RPMI8226 (cell line): ENCODE data around the gene TSEN2.
"Not testable (repeated sequence)": the region's sequence is repeated elsewhere in the genome, so short reads cannot be mapped to it uniquely, and the experiment has no call there.

Experiments used
- DNase-seq: peaks from one replicate; pipeline ENCODE4 v3.0.0-alpha.2; 2015

Gene TSEN2

DNA sequence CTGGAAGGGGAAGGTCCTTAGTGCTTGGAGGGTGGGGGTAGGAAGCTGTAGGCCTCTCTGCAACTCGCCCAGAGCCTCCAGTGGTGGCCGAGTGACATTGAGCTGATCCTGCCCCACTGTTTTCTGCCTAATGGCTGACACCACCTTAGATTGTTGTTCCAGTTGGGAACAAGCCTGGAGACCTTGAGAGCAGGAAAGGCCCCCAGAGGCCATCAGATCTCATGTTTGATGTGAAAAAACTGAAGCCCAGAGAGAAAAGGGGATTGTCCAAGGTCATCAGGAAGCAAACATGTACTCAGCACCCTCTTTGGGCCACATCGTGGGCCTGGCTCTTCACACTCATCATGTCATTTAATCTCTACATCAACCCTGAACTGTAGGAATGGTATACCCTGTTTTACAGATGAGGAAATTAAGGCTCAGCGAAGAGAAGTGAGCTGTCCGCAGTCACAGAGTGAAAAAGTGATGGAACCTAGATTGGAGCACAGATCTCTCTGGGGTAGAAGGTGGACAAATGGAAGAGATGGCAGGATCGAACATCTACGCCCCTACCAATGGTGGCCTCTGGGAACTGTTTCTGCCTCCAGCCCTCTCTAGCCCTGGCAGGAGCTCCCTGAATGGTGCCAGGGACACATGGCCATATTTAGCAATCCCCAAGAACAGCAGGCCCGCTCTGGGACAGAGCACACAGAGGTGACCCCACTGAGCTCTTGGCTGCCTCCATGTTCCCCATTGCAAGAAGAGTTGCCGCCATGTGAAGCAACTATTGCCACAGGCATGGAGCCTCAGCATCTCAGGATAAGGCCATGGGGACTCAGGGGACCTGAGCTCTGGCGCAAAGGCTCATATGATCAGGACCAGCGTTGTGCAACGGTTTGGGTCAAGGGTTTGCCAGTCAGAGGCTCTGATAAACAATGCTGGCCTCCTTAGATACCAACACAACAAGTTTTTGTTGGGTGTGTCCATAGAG, 31.6 kb upstream of the TSEN2 start:
- DNase-seq = no peak

DNA sequence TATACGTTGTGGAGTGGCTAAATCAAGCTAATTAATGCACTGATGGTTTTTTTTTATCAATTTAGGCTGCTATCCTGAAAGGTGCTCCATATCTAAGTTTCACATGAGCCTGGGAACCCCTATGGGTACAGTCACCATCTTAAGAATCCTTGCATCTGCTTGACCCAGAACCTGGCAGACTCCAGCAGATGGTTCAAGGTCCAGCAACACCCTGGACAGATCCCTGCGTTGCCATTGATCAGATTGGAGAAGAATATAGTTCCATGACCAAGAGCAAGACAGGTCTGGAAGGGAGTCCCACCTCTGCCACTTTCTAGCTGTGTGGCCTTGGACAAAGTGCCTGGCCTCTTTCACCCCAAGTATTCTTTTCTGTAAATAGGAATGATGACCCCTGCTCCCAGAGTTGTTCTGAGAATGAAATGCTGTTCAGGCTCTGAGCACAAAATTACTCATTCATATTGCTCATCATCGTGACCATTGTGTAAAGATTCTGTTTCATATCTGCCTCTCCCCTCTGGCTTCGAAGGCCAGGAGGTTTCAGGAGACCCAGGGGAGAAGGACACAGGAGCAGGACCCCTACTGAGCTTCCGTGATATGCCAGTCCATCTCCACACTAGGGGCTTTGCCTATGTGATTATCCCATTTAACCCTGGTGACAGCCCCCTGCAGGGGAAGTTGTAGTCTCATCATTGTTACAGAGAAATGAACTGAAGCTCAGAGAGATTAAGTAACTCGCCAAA, 30.0 kb upstream of the TSEN2 start:
- DNase-seq = no peak

DNA sequence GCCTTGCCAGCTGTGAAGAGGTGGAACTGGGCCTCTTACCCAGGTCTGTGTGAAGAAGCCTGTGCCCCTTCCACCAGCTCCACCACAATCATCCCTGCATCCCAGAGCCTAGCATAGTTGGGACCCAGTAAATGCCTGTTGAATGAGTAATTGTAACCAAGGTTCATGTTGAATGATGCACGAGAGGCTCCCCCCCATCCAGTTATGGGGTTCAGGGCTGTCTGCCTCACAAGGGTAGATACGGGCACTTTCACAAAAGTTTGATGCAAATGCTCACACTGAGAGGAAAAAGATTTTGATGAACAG, 29.5 kb upstream of the TSEN2 start:
- no peak for DNase-seq

DNA sequence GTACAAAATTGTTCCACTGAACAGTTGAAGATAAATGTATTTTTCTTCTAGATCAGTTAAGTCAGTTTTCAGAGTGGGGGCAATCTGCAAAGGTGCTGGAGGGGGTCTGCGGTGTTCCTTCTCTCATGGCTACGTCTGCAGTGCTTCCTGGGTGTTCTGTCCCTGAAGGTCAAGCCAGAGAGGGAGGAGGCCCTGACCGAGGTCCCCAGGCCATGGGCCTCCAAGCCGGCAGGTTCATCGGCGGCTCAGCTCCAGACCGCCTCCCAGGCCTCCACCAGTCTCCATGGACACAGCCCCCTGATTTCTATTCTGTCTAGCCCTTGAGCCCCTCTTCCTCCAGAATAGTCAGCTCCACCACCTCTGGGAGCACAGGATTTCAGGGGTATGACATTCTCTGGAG, 28.5 kb upstream of the TSEN2 start:
- DNase-seq = no peak

DNA sequence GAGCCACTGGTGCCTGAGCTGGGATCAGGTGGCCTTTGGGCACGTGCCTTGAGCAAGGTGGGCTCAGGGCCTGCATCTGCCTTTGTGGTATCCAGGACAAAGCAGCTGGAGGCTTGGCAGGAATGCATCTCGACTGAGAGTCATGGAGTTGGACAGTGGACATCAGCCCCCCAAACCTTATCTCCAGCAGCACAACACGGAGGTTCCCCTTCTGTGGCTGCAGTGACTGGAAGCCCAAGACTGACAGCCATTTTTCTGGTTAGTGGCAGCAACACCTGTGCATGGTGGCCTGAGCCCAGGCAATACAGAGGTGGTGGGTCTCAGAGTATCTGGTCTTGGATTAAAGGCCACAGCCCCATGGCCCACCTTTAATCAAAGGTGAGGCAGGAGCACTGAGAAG, 27.8 kb upstream of the TSEN2 start:
- DNase-seq = no peak

DNA sequence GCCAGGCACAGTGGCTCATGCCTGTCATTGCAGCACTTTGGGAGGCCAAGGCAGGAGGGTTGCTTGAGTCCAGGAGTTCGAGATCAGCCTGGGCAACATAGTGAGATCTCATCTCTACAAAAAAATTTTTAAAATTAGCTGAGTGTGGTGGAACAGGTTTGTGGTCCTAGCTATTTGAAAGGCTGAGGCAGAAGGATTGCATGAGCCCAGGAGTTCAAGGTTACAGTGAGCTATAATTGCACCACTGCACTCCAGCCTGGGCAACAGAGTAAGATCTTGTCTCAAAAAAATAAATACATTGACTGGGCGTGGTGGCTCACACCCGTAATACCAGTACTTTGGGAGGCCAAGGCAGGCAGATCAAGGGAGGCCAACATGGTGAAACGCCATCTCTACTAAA, 26.9 kb upstream of the TSEN2 start:
- DNase-seq = not testable (repeated sequence)

DNA sequence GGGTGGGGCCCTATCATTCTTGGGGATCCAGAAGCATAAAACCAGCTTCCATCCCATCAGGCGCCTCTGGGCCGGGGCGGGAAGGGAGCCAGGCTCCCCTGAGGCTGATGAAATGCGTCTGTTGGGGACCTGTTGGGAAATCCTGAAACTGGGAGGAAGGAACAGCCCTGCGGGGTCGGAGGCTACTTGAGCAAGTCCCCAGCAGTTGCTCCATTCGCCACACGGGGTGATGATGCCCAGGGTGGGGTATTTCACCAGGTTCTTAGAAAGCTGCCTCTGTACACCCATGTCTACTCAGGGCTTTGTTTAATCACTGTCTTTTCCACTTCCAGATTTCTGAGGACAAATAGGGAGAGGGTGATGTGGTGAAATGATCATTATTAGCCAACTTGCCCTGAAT, 25.4 kb upstream of the TSEN2 start:
- no peak for DNase-seq

DNA sequence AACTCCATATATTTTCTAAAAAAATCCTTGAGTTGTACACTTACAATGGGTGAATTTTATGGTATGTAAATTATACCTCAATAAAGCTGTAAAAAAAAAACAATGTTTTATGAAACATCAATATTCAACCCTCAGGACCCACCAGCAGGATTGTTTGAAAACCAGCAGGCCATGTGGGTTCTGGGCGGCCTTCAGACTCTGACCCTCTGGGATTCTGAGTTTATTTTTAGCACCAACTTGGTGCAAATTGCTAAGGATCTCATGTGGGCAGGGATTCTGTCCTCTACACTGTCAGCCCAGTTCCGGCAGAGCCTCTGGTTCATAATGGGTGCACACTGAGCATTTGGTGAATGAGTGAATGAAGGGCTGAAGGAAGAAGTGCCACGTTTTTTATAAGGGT, 24.2 kb upstream of the TSEN2 start:
- DNase-seq = no peak

DNA sequence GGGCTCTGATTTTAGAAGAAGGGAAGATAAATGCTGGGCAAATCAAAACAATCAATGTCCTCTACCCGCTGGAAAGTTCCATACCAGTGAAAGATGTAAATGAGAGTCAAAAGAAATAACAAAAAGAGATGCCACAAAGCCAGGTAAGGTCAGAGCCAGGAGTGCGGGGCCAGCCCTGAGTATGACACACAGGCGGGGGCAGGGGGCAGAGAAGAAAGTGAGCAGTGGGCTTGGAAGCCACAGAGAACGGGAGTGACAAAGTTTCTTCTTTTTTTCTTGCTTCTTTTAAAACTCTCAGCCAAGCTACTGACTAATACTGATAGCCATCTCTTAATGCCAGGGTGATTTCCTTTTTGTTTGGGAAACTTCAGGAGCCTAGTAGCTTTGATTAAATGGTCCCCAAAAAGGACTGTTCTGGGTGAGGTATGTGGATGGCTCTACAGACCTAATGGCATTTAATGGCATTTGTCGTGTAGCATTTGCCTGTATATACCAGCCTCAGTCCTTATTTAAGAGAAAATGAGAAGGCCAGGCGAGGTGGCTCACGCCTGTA, 23.1 kb upstream of the TSEN2 start:
- DNase-seq = no peak

DNA sequence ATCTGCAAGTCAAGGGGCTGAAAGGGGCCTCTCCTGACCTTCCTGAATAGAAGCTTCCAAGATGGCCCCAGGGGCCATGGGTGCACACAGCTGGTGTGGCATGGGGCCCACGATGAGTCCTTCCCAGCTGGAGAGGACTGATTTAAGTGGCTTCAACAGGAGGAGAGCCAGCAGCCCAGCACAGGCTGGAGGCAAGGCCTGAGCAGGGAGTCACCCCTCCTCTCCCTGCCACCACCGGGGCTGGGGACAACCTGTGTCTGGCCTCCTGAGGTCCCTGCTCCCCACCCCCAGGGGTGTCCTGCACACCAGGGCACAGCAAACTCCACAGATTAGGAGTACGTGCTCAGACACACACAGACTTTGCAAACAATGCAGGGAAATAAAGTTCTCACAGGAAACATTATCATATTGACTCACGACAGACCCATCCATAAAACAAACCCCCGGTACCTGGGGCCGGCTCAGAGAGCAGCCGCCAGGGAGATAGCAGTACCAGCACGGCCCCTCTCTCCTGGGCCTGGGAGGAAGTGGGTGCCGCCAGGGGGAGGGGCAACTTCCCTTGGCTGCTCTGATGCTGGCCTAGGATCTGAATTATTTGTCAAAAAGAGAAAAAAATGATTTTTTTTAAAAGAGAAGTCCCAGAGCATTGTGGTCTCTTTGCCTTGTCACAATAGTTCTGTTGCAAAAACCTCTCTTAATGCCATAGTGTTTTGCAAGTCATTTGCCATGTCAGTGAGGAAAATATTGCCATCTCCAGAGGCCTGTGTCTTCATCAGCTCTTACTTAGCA, 21.9 kb upstream of the TSEN2 start:
- DNase-seq = no peak

DNA sequence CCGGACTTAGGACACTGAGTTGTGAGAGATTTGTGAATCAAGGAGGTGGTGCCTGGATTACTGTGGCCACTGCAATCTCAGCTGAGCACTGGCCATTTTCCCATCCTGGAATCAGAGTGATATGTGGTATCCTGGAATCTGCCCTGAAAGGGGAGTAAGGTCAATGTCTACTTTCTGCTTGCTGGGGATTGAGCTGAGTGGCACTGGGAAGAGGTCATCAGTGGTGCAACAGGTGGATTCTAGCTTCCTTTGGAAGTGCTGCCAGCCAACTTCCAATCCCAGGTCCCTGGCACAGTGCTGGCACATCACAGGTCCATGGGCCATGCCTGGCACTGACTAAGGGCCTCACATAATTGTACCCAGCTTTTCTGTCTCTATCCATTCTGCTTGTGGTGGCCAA, 20.6 kb upstream of the TSEN2 start:
- DNase-seq = no peak

DNA sequence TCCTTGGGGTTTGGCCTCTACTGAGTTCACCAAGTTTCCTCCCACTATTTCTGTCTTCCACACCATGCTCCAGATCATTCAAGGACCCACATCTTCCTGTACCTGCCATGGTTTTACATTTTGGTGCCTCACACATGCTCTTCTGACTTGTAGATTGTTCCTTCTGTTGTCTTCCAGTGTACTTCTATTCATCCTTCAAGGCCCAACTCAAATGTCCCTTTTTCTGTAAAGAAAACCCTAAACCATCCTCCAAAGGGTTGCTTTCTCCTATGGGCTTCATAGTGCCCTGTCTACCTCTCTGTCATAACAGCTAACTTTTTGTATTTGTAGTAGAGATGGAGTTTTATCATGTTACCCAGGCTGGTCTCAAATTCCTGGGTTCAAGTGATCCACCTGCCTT, 20.1 kb upstream of the TSEN2 start:
- DNase-seq = no peak

DNA sequence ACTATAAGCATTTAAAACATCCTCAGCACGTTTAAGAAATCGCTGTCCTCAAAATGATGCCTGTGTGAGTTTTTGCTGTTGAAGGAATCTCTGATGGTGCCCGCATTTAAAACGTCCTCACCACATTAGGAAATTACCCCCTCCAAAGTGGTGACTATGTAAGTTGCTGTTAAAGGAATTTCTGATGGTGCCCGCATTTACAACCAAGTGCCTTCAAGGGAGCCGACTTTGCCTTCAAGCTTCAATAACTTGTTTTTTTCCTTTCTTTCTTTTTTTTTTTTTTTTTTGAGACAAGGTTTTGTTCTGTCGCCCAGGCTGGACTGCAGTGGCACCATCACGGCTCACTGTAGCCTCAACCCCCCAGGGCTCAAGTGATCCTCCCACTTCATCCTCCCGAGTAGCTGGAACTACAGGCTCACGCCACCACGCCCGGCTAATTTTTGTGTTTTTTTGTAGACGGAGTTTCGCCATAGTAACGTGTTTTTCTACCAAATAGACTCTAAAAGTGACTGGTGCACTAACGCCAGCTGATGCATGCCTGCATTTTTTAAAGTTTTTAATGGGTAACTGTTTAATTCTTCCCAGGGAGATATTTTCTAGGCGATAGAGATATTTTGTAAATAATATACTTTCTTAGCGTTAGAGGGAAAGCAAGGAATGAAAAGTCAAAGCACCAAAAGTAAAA, 19.0 kb upstream of the TSEN2 start:
- no peak for DNase-seq

DNA sequence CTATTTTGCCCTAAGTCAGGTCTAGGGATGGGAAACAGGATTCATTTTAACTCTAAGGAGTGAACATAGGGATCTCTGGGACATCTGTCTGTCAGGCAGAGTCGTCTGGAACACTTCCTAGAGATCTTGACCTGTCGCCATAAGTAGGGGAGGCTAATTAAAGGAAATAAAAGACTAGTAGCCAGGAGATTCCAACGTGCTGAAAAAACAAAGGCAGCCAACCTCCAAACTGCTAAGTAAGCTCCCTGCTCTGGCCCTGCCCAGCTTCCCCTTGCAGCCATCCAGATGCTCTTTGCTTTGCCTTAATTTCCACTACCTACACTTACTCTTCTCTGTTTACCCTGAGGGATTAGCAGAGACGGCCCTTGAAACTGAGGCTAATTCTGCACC, 18.4 kb upstream of the TSEN2 start:
- no peak for DNase-seq

DNA sequence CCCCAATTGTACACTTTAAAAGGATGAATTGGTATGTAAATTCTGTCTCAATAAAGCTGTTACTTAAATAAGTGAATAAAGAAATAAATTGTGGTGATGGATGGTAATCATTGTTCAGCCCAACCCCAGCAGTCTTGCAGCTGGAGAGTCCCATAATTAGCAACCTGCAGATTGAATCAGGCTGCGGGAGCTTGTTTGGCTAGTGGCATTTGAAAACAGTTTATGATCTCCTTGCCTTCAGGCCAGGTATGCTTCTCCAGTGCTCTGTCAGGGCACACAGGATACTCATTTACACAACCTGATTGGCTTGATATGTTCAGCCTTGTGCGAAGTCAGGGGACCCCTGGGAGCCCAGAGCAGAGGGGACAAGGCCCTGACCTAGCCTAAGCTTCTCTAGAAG, 16.5 kb upstream of the TSEN2 start:
- DNase-seq = no peak

DNA sequence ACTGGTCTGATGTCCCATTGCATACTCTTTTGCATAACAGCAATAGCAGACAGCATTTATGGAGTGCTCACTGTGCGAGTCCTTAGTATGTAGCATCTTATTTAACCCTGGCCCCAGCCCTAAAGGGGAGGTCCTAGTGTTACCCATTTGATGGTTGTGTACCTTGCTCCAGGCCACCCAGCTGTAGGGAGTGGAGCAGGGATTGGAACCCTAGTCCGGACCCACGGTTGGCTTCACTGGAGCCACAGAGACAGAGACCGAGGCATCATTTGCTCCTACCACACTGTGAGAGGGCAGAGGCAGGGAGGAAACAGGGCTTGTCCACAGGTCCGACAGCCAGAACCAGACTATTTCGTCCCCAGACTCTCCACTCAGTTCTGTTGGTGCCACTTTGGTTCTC, 16.0 kb upstream of the TSEN2 start:
- DNase-seq = no peak

DNA sequence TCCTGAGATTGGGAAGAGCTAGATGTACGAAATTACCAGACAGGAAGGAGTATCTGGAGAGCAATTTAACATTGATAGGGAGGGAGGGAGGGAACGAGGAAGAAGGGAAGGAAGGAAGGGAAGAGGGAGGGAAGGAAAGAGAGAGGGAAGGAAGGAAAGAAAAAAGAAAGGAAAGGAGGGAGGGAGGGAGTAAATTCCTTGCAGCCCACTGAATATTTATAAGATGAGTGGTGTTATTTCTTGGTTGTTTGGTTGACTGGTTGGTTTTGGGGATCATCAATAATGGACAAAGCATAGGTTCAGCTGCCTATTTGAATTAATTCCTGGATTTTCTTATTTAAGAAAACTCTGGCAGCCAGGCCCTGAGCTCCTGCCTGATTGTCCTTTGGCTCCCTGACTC, 15.5 kb upstream of the TSEN2 start:
- DNase-seq = no peak

DNA sequence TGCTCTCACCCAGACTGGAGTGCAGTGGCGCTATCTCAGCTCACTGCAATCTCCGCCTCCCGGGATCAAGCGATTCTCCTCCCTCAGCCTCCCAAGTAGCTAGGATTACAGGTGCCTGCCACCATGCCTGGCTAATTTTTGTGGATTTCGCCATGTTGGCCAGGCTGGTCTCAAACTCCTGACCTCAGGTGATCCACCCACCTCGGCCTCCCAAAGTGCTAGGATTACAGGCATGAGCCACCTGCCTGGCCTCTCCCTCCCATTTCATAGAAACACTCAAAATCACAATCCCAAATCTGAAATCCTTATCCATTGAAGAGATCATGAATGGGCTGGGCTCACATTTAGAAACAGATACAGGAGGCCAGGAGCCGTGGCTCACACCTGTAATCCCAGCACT, 15.1 kb upstream of the TSEN2 start:
- not testable (repeated sequence) for DNase-seq

DNA sequence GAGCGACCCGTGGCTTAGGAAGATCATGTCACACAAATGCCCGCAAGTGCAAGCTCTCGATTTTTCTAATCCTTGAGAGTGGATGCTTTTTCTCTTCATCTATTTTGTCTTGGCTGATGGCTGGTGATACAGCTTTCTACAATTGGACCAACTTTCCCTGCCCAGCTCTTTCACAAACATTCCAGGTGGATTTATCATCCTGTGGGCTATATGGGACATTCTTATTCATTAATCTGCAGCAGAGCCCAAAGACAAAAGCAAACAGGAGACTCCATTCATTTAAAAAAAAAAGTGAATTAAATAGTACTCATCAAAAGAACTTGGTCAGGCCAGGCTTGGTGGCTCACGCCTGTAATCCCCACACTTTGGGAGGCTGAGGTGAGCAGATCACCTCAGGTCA, 14.2 kb upstream of the TSEN2 start:
- no peak for DNase-seq

DNA sequence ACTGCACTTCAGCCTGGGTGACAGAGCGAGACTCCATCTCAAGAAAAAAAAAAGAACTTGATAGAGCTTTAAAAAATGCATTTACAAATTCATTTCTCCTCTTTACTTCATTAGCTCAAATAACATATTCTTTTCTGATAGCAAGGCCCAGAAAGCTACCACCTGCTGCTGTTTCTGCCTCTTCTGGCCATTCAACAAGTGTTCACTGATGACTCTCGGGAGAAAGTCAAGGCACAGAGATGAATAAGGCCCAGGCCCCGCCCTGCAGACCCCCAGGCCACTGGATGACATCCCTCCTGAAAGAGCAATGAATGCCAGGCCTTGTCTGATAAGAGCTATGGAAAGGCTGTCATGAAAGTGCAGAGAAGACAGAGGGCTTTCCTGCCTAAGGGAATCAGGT, 13.6 kb upstream of the TSEN2 start:
- DNase-seq = no peak

DNA sequence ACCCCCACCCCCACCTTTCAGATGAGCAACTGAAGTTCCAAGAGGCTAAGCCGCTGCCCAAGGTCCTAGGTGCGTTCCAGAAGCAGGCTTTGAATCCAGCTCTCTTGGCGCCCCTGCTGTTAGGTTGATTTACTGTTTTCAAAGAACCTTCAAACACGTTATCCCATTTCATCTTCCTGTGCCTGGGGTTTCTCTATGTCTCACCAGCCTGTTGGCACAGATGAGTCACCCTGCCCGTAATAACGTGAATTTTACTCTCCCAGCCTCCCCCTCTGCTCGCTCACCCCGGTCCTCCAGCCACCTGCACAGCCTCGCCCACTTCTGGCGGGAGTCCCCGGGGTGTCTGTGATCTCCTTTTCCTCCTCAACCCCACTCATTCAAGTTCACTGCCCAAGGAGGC, 13.0 kb upstream of the TSEN2 start:
- peak; percentile 42 for DNase-seq

DNA sequence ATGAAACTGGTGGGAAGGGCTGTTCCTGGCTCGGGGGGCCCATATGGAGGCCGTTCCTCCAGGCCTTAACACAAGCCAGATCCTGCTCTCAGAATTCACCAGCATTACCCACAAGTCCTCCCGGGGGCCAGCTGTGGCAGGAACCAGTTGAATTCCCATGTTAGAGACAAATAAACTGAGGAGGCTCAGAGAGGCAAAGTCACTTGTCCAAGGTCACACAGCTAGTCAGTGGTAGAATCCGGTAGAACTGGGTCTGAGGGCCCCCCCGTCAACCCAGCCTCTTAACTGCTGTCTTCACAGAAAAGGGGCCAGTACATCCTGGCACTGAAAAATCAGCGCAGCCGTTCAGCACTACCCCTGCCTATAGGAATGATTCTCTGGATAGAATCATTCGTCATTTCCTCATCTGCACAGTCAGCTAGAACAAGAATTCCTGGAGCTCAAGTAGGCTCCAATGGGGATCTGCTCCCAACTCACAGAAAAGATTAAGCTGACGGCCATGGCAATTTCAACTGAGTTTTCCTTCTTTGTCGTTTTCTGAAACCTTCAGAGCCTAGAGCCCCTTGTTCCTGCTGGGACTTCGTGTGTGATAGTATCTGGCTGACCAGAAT, 12.2 kb upstream of the TSEN2 start:
- DNase-seq = no peak
